ENCODE data around the gene SPAG6.

The SPAG6 gene

DNA sequence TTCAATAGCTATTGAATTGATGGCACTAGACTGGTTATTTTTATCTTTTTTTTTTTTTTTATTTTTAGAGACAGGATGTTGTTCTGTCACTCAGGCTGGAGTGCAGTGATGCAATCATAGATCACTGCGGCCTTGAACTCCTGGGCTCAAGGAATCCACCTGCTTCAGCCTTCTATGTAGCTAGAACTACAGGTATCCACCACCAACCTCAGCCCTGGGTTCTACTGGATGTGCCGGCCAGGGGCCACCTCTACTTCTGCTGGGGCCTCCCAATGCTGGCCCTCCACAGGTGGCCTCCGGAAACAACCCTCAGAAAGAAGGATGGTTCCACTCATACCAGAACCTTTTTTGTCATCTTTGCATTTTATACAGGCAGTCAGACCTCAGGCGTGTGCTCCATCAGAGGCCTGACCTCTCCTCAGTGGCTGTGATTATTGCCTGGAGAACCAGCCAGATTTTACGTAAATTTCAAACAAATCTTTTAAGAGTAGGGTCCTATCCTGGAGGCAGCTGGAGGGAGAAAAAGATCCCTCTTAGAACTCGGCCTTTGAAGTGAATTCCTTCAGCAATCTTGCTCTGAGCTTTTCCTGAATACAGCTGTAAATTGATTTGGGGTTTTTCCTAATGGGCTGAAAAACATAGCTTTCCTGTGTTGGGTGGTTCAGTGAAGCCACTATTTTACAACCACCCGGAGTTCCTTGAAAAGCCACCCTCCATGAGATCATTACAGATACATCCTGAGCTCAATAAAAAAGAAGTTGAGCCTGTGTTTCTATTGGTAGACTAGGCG is 110.0 kb downstream of the SPAG6 start:
- H3K9ac ChIP-seq (ENCODE audit: low read depth, low read length), result no peak overlapping the region
- no peaks in the 10 kb centered on the region for H3K9me3 ChIP-seq (ENCODE audit: control insufficient read depth, insufficient read depth, low read length)
- no peaks in the 10 kb centered on the region; the same call in 1 of the 2 replicates for H3K4me1 ChIP-seq (ENCODE audit: insufficient read depth, low read length)
- no peaks in the 10 kb centered on the region for H3K36me3 ChIP-seq (ENCODE audit: insufficient read depth, low read length)

DNA sequence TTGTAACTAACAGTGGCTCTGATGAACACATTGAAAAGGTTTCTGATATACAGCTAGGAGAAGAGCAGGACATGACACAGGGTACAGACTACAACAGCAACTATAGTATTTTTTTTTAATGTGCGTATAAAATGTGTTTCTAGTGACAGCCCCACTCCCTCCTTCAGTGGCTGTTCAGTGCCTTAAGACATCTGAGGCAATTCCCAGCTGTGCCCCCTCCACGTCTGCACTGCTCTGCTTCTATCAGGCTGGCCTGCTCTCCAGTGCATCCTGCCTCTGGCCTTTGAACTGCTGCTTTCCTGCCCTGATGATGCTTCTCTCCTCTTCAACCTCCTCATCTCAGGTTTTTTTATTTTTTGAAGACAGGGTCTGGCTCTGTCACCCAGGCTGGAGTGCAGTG is 111.2 kb downstream of the SPAG6 start:
- Histone ChIP-seq H3K9ac (ENCODE audit: low read depth, low read length) (no peak overlapping the region), H3K9me3 (ENCODE audit: control insufficient read depth, insufficient read depth, low read length) (no peaks in the 10 kb centered on the region), H3K36me3 (ENCODE audit: insufficient read depth, low read length) (no peaks in the 10 kb centered on the region), H3K4me1 (ENCODE audit: insufficient read depth, low read length) (no peaks in the 10 kb centered on the region; the same call in 1 of the 2 replicates)

GRCh38 chr10:22458272-22459038 is 113.2 kb downstream of the SPAG6 start:
- Histone ChIP-seq H3K9me3 (ENCODE audit: control insufficient read depth, insufficient read depth, low read length) (no peaks in the 10 kb centered on the region), H3K36me3 (ENCODE audit: insufficient read depth, low read length) (no peaks in the 10 kb centered on the region), H3K4me1 (ENCODE audit: insufficient read depth, low read length) (no peaks in the 10 kb centered on the region; the same call in 1 of the 2 replicates), H3K9ac (ENCODE audit: low read depth, low read length) (no peak overlapping the region)

DNA sequence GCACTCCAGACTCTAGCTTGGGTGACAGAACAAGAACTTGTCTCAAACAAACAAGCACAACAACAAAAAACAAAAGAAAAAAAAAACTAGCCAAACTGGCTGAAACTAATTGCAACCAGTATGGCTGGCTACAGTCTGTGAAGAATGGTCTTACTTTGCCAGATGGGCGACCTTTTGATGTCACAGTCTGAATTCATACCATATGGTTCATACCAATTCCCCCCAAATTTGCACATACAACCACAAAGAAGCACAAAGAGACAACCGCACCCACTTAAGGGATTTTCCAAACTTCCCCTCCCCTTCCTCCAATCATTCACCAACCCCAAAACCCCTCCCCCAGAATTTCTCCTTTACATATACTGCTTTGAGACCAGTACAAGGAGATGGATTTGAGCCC is 114.2 kb downstream of the SPAG6 start:
- Histone ChIP-seq H3K9me3 (ENCODE audit: control insufficient read depth, insufficient read depth, low read length) (no peaks in the 10 kb centered on the region), H3K4me1 (ENCODE audit: insufficient read depth, low read length) (no peaks in the 10 kb centered on the region; the same call in 1 of the 2 replicates), H3K9ac (ENCODE audit: low read depth, low read length) (no peak overlapping the region), H3K36me3 (ENCODE audit: insufficient read depth, low read length) (no peaks in the 10 kb centered on the region)

GRCh38 chr10:22460101-22460500 is 114.8 kb downstream of the SPAG6 start:
- H3K9me3 ChIP-seq (ENCODE audit: control insufficient read depth, insufficient read depth, low read length), result no peaks in the 10 kb centered on the region
- H3K9ac ChIP-seq (ENCODE audit: low read depth, low read length), result no peak overlapping the region
- no peaks in the 10 kb centered on the region for H3K36me3 ChIP-seq (ENCODE audit: insufficient read depth, low read length)
- no peaks in the 10 kb centered on the region; the same call in 1 of the 2 replicates for H3K4me1 ChIP-seq (ENCODE audit: insufficient read depth, low read length)

DNA sequence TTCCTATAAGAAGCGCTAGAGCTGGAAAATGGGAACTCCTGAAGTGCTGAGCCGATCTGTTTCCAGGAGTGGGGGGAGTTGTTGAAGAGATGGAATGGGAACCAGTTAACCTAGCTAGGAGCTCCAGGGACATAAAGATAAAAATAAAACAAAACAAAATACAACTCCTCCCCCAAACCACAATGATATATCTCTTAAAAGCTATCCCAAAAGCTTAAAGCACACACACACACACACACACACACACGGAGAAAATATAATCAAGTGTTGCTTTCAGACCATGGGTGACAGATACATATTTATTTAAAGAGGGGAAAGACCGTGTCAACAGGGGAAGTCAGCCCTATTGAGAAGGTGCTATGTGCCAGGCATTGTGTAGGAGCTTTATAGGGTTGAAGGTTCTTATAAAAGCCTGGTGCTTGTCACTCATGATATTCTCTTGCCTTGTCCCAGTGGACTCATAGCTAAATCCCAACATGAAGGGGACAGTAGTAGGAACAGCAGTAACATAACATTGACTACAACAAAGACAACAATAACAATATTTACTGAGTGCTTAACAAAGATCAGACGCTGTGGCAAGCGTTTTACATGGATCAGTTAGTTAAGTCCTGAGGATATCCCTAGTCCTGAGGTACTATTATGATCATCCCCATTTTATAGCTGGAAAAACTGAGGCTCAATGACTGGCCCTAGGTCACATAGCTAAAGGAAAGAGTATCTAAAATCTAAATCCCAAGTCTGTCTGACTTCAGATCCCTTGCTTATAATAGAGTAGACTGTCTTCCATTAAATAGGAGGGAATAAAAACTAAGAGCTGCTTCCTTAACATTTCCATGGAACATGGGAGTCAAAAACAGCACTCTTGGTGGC is 115.5 kb downstream of the SPAG6 start:
- Histone ChIP-seq H3K36me3 (ENCODE audit: insufficient read depth, low read length) (no peaks in the 10 kb centered on the region), H3K9me3 (ENCODE audit: control insufficient read depth, insufficient read depth, low read length) (no peaks in the 10 kb centered on the region), H3K4me1 (ENCODE audit: insufficient read depth, low read length) (no peaks in the 10 kb centered on the region; the same call in 1 of the 2 replicates), H3K9ac (ENCODE audit: low read depth, low read length) (no peak overlapping the region)

- no peaks in the 10 kb centered on the region for H3K9me3 ChIP-seq (ENCODE audit: control insufficient read depth, insufficient read depth, low read length)
- no peaks in the 10 kb centered on the region; the same call in 1 of the 2 replicates for H3K4me1 ChIP-seq (ENCODE audit: insufficient read depth, low read length)
- no peaks in the 10 kb centered on the region for H3K36me3 ChIP-seq (ENCODE audit: insufficient read depth, low read length)
- no peak overlapping the region for H3K9ac ChIP-seq (ENCODE audit: low read depth, low read length)
Measured at GRCh38 chr10:22461891-22462290, 116.6 kb downstream of the SPAG6 start.

DNA sequence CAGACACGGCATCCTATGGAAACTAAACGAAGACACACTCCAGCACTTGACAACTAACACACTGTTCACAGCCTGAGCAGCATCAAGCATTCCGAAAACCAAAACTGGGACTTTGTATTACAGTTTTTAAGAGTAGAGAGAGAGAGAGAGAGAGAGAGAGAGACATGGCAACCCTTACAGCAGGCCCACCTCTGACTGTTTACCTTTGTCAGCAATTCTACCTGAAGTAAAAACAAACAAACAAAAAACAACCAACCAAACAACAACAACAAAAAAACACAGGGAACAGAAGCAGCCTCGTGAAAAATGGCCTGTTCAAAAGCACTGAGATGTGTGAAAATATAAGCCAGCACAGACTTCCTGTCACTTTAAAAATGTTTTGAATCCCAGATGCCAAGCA is 118.0 kb downstream of the SPAG6 start:
- H3K9ac ChIP-seq (ENCODE audit: low read depth, low read length), result no peak overlapping the region
- no peaks in the 10 kb centered on the region for H3K36me3 ChIP-seq (ENCODE audit: insufficient read depth, low read length)
- no peaks in the 10 kb centered on the region for H3K9me3 ChIP-seq (ENCODE audit: control insufficient read depth, insufficient read depth, low read length)
- no peaks in the 10 kb centered on the region; the same call in 1 of the 2 replicates for H3K4me1 ChIP-seq (ENCODE audit: insufficient read depth, low read length)

GRCh38 chr10:22464966-22465629 is 119.8 kb downstream of the SPAG6 start:
- H3K9ac ChIP-seq (ENCODE audit: low read depth, low read length), result no peak overlapping the region
- no peaks in the 10 kb centered on the region for H3K4me1 ChIP-seq (ENCODE audit: insufficient read depth, low read length)
- H3K36me3 ChIP-seq (ENCODE audit: insufficient read depth, low read length), result no peaks in the 10 kb centered on the region
- H3K9me3 ChIP-seq (ENCODE audit: control insufficient read depth, insufficient read depth, low read length), result no peaks in the 10 kb centered on the region

- H3K4me1 ChIP-seq (ENCODE audit: insufficient read depth, low read length), result no peaks in the 10 kb centered on the region
- no peak overlapping the region for H3K9ac ChIP-seq (ENCODE audit: low read depth, low read length)
- H3K36me3 ChIP-seq (ENCODE audit: insufficient read depth, low read length), result no peaks in the 10 kb centered on the region
- H3K9me3 ChIP-seq (ENCODE audit: control insufficient read depth, insufficient read depth, low read length), result no peaks in the 10 kb centered on the region
Measured at GRCh38 chr10:22466763-22467334, 121.6 kb downstream of the SPAG6 start.

Measured in ES-I3 (cell line).